GM18502 (cell line): ENCODE results near the gene EIF1AD.
"Not testable (repeated sequence)": the region's sequence is repeated elsewhere in the genome, so short reads cannot be mapped to it uniquely, and the experiment has no call there.

ENCODE experiments used
- ATAC-seq: cut with Tn5 transposase; IDR thresholded peaks from one replicate; pipeline ENCODE4 v1.9.1; 2021; ENCODE audit warnings: mild to moderate bottlenecking; ENCODE audit not compliant: unreplicated experiment, poor library complexity

The EIF1AD gene

GRCh38 chr11:66022401-66023185, 20.6 kb upstream of the EIF1AD start:
- no peak for ATAC-seq

- ATAC-seq: no peak
Measured at GRCh38 chr11:66020618-66021357, 18.8 kb upstream of the EIF1AD start.

- ATAC-seq: no peak
Measured at GRCh38 chr11:66020212-66020611, 18.3 kb upstream of the EIF1AD start.

- ATAC-seq: no peak
Measured at GRCh38 chr11:66017321-66017720, 15.4 kb upstream of the EIF1AD start.

- no peak for ATAC-seq
Measured at GRCh38 chr11:66016793-66017177, 14.8 kb upstream of the EIF1AD start.

- no peak for ATAC-seq
Measured at GRCh38 chr11:66015936-66016792, 14.2 kb upstream of the EIF1AD start.

GRCh38 chr11:66015454-66015881, 13.5 kb upstream of the EIF1AD start:
- no peak for ATAC-seq

GRCh38 chr11:66014804-66015453, 13.0 kb upstream of the EIF1AD start:
- no peak for ATAC-seq

GRCh38 chr11:66013762-66014100, 11.8 kb upstream of the EIF1AD start:
- ATAC-seq: no peak

GRCh38 chr11:66012946-66013761, 11.2 kb upstream of the EIF1AD start:
- no peak for ATAC-seq

GRCh38 chr11:66012371-66012945, 10.5 kb upstream of the EIF1AD start:
- ATAC-seq: no peak

- no peak for ATAC-seq
Measured at GRCh38 chr11:66011785-66012303, 9.9 kb upstream of the EIF1AD start, which contains the start of gene CST6. TSS of gene CST6 (plus strand) at chr11:66012008. CDS start at chr11:66012045, 37 bp downstream.

GRCh38 chr11:66011239-66011784, 9.4 kb upstream of the EIF1AD start:
- ATAC-seq: no peak

- ATAC-seq: not testable (repeated sequence)
Measured at GRCh38 chr11:66010036-66010435, 8.1 kb upstream of the EIF1AD start.

GRCh38 chr11:66008468-66009101, 6.6 kb upstream of the EIF1AD start:
- no peak for ATAC-seq

GRCh38 chr11:66008095-66008467, 6.1 kb upstream of the EIF1AD start:
- no peak for ATAC-seq

GRCh38 chr11:66007201-66007634, 5.3 kb upstream of the EIF1AD start:
- no peak for ATAC-seq

GRCh38 chr11:66006891-66007176, 4.9 kb upstream of the EIF1AD start:
- ATAC-seq: no peak
